Omental fat pad (tissue), 4 donors: ENCODE results near the gene ACSL6. TPM values are rescaled to one million over a fixed set of nuclear protein-coding genes. Genes with fewer than 3 reads are reported as not detected.

Source experiments
- ATAC-seq: fragments of 150-250 bp; one replicate; pipeline ENCODE4 v1.9.1; 2016; ENCODE audit warnings: mild to moderate bottlenecking, moderate library complexity; ENCODE audit not compliant: low FRiP score
- DNase-seq: peaks from one replicate; pipeline ENCODE4 v3.0.0-alpha.2; 2019; ENCODE audit warnings: low spot score
- CTCF ChIP-seq, 3 donors: fragments of 450-650 bp; IDR thresholded peaks; one replicate each; pipeline ENCODE4 v1.5.1; 2016 to 2017; ENCODE audit warnings: antibody characterized with exemption in 3 of 3, mild to moderate bottlenecking in 3 of 3, moderate library complexity in 2 of 3
- total RNA-seq, 4 donors: library from RNA; depleted of rRNA; stranded (reverse); fragments of >200 nt; gene quantifications; one replicate each; pipeline ENCODE4 v1.1.0, GENCODE V29; 2016

The ACSL6 gene
- total RNA-seq, 4 donors from 2014 or later: 0.75 to 1.4 (median 1.0) TPM; not detected in 1

- TF ChIP-seq CTCF (IDR thresholded peaks at IDR 0.05): no peak
- DNase-seq: no peak
- no peak for ATAC-seq
Measured at GRCh38 chr5:131987251-131987650, 24.2 kb downstream of the ACSL6 start.

- DNase-seq (no peak), ATAC-seq (no peak)
- no peak for TF ChIP-seq CTCF (IDR thresholded peaks at IDR 0.05)
Measured at GRCh38 chr5:131986161-131986912, 25.1 kb downstream of the ACSL6 start.

- TF ChIP-seq CTCF (IDR thresholded peaks at IDR 0.05): no peak
- no peak for ATAC-seq
- no peak for DNase-seq
Measured at GRCh38 chr5:131984956-131985665, 26.3 kb downstream of the ACSL6 start.

GRCh38 chr5:131983244-131983771 is 28.1 kb downstream of the ACSL6 start:
- ATAC-seq (no peak), DNase-seq (no peak)
- TF ChIP-seq CTCF (IDR thresholded peaks at IDR 0.05): no peak

GRCh38 chr5:131981516-131981915 is 29.9 kb downstream of the ACSL6 start:
- TF ChIP-seq CTCF (IDR thresholded peaks at IDR 0.05): no peak
- DNase-seq: no peak
- ATAC-seq: no peak

GRCh38 chr5:131980696-131981095 is 30.8 kb downstream of the ACSL6 start:
- ATAC-seq (no peak), DNase-seq (no peak)

More at GRCh38 chr5:131980696-131981095, 30.8 kb downstream of the ACSL6 start:
- no peak for TF ChIP-seq CTCF (IDR thresholded peaks at IDR 0.05)
